ENCODE measurements around the gene PAX7.

The PAX7 gene

DNA sequence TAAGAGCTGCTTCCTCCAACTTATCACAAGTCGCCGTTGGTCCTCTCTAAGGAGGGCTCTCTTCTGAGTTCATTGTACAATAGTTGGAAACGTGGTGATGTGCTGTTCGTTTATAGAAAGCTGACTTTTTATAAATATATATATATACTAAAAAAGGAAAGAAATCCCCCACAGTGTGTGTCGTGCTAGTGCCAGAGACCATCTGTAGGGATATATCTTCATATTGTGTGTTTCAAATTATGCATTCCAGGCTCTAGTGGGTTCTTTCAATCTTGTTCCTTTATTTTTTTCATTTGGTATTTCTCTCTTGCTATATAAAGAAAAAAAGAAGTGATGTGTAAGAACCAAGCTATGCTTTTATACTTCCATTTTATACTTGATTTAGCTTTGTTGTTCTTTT, 117.0 kb downstream of the PAX7 start:
- H3K4me3 ChIP-seq (ENCODE audit: extremely low read depth, insufficient read depth, low read length, poor library complexity, severe bottlenecking), result no peak overlapping the region
- no peaks in the 10 kb centered on the region for H3K36me3 ChIP-seq (ENCODE audit: control insufficient read depth, insufficient read depth, low read length)
- peaks cover 4% of the 10 kb centered on the region for H3K9me3 ChIP-seq (ENCODE audit: control insufficient read depth, low read length)
- no peak overlapping the region for H3K27ac ChIP-seq (ENCODE audit: low read depth, low read length, severe bottlenecking)
- no peaks in the 10 kb centered on the region for H3K4me1 ChIP-seq (ENCODE audit: control insufficient read depth, insufficient read depth, low read length, poor library complexity, severe bottlenecking)
- no CpG with 5 or more reads among the region's 5 CpGs for whole genome bisulfite sequencing, 2 experiments (ENCODE audit: insufficient coverage in 2 of 2)

GRCh38 chr1:18748435-18748834, 117.8 kb downstream of the PAX7 start:
- H3K36me3 ChIP-seq (ENCODE audit: control insufficient read depth, insufficient read depth, low read length), result no peaks in the 10 kb centered on the region
- no peak overlapping the region for H3K4me3 ChIP-seq (ENCODE audit: extremely low read depth, insufficient read depth, low read length, poor library complexity, severe bottlenecking)
- H3K9me3 ChIP-seq (ENCODE audit: control insufficient read depth, low read length), result peaks cover 4% of the 10 kb centered on the region
- H3K4me1 ChIP-seq (ENCODE audit: control insufficient read depth, insufficient read depth, low read length, poor library complexity, severe bottlenecking), result no peaks in the 10 kb centered on the region
- H3K27ac ChIP-seq (ENCODE audit: low read depth, low read length, severe bottlenecking), result no peak overlapping the region
- 48 to 50% methylated on average over 2 of the region's 10 CpGs for WGBS, 2 experiments (ENCODE audit: insufficient coverage in 2 of 2)

GRCh38 chr1:18749569-18749968, 118.9 kb downstream of the PAX7 start:
- peaks cover 4% of the 10 kb centered on the region for H3K9me3 ChIP-seq (ENCODE audit: control insufficient read depth, low read length)
- no peak overlapping the region for H3K4me3 ChIP-seq (ENCODE audit: extremely low read depth, insufficient read depth, low read length, poor library complexity, severe bottlenecking)
- H3K27ac ChIP-seq (ENCODE audit: low read depth, low read length, severe bottlenecking), result no peak overlapping the region
- no peaks in the 10 kb centered on the region for H3K4me1 ChIP-seq (ENCODE audit: control insufficient read depth, insufficient read depth, low read length, poor library complexity, severe bottlenecking)
- no peaks in the 10 kb centered on the region for H3K36me3 ChIP-seq (ENCODE audit: control insufficient read depth, insufficient read depth, low read length)

DNA sequence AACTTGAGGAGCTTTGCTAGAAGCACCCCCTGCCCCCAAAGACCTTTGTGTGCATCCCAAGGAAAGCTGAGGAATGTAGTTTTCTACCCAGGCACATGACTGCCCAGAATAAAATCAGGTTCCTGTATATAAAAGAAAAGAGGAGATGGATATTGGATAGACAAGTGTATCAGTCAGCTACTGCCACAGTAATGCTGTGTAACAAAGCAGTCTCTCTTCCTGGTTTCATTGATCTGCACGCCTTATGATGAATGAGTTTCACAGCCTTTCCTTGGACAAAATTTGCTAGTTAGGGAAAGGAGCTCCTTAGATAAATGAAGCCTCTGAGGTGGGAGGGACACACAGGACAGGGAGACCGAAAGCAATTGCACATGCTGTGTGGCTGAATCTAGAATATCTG, 120.0 kb downstream of the PAX7 start:
- H3K36me3 ChIP-seq (ENCODE audit: control insufficient read depth, insufficient read depth, low read length), result no peaks in the 10 kb centered on the region
- H3K4me1 ChIP-seq (ENCODE audit: control insufficient read depth, insufficient read depth, low read length, poor library complexity, severe bottlenecking), result no peaks in the 10 kb centered on the region
- H3K4me3 ChIP-seq (ENCODE audit: extremely low read depth, insufficient read depth, low read length, poor library complexity, severe bottlenecking), result no peak overlapping the region
- no peak overlapping the region for H3K27ac ChIP-seq (ENCODE audit: low read depth, low read length, severe bottlenecking)
- 92 to 100% methylated on average over 1 to 2 of the region's 2 CpGs for WGBS, 2 experiments (ENCODE audit: insufficient coverage in 2 of 2)
- peaks cover 4% of the 10 kb centered on the region for H3K9me3 ChIP-seq (ENCODE audit: control insufficient read depth, low read length)

- Histone ChIP-seq H3K9me3 (ENCODE audit: control insufficient read depth, low read length) (peaks cover 4% of the 10 kb centered on the region), H3K36me3 (ENCODE audit: control insufficient read depth, insufficient read depth, low read length) (no peaks in the 10 kb centered on the region), H3K4me3 (ENCODE audit: extremely low read depth, insufficient read depth, low read length, poor library complexity, severe bottlenecking) (no peak overlapping the region), H3K27ac (ENCODE audit: low read depth, low read length, severe bottlenecking) (no peak overlapping the region), H3K4me1 (ENCODE audit: control insufficient read depth, insufficient read depth, low read length, poor library complexity, severe bottlenecking) (no peaks in the 10 kb centered on the region)
- WGBS, 2 experiments (ENCODE audit: insufficient coverage in 2 of 2), result 56 to 57% methylated on average over 2 to 3 of the region's 4 CpGs
These were observed 120.8 kb downstream of the PAX7 start for GRCh38 chr1:18751425-18751824.

DNA sequence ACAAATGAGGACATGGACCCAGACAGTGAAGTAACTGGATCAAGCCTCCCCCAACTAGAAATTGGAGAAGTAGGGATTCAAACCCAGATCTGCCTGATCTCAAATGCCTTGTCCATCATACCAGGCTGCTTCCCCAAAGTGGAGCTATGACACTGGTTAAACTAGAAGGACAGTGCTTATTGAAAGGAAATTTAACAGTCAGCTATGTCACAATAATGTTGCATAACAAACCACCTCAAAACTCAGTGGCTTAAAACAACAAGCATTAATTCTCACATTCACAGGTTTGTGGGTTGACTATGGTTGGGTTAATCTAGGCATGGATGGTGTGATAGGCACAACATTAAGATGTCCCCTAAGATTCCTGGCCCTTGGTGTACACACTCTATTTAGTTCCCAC, 121.8 kb downstream of the PAX7 start:
- H3K4me3 ChIP-seq (ENCODE audit: extremely low read depth, insufficient read depth, low read length, poor library complexity, severe bottlenecking), result no peak overlapping the region
- no peaks in the 10 kb centered on the region for H3K4me1 ChIP-seq (ENCODE audit: control insufficient read depth, insufficient read depth, low read length, poor library complexity, severe bottlenecking)
- H3K27ac ChIP-seq (ENCODE audit: low read depth, low read length, severe bottlenecking), result no peak overlapping the region
- no peaks in the 10 kb centered on the region for H3K36me3 ChIP-seq (ENCODE audit: control insufficient read depth, insufficient read depth, low read length)
- peaks cover 4% of the 10 kb centered on the region for H3K9me3 ChIP-seq (ENCODE audit: control insufficient read depth, low read length)

- Histone ChIP-seq H3K4me1 (ENCODE audit: control insufficient read depth, insufficient read depth, low read length, poor library complexity, severe bottlenecking) (no peaks in the 10 kb centered on the region), H3K9me3 (ENCODE audit: control insufficient read depth, low read length) (peaks cover 4% of the 10 kb centered on the region), H3K36me3 (ENCODE audit: control insufficient read depth, insufficient read depth, low read length) (no peaks in the 10 kb centered on the region), H3K27ac (ENCODE audit: low read depth, low read length, severe bottlenecking) (no peak overlapping the region), H3K4me3 (ENCODE audit: extremely low read depth, insufficient read depth, low read length, poor library complexity, severe bottlenecking) (no peak overlapping the region)
- WGBS, 2 experiments (ENCODE audit: insufficient coverage in 2 of 2), result 96 to 100% methylated on average over 1 to 3 of the region's 3 CpGs
These were observed 129.5 kb downstream of the PAX7 start for GRCh38 chr1:18760156-18760555.

GRCh38 chr1:18761948-18762840, 131.5 kb downstream of the PAX7 start:
- 79 to 87% methylated on average over 10 of the region's 14 CpGs for WGBS, 2 experiments (ENCODE audit: insufficient coverage in 2 of 2)
- Histone ChIP-seq H3K27ac (ENCODE audit: low read depth, low read length, severe bottlenecking) (no peak overlapping the region), H3K36me3 (ENCODE audit: control insufficient read depth, insufficient read depth, low read length) (no peaks in the 10 kb centered on the region), H3K9me3 (ENCODE audit: control insufficient read depth, low read length) (peaks cover 4% of the 10 kb centered on the region), H3K4me1 (ENCODE audit: control insufficient read depth, insufficient read depth, low read length, poor library complexity, severe bottlenecking) (no peaks in the 10 kb centered on the region), H3K4me3 (ENCODE audit: extremely low read depth, insufficient read depth, low read length, poor library complexity, severe bottlenecking) (no peak overlapping the region)

DNA sequence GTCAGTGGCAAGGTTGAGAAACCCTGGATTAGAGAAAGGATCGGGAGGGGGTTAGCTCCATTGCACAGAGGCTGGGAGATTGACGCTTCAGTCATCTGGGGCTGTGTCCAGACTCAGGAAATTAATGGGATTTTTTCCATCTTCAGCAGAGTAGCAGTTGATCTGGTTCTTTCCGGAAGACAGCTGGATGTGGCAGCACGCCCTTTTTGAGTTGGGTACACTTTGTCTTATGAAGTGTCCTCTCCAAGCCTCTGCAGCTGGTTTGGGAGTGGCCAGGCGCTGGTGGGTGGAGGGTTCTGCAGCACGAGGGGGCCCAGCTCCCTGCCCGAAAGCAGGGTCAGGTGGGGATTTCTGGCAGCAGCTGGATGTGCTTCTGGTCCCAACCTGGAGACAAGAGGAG, 133.7 kb downstream of the PAX7 start:
- no peak overlapping the region for H3K4me3 ChIP-seq (ENCODE audit: extremely low read depth, insufficient read depth, low read length, poor library complexity, severe bottlenecking)
- no peak overlapping the region for H3K27ac ChIP-seq (ENCODE audit: low read depth, low read length, severe bottlenecking)
- 78 to 85% methylated on average over 5 to 6 of the region's 7 CpGs for WGBS, 2 experiments (ENCODE audit: insufficient coverage in 2 of 2)
- no peaks in the 10 kb centered on the region for H3K4me1 ChIP-seq (ENCODE audit: control insufficient read depth, insufficient read depth, low read length, poor library complexity, severe bottlenecking)
- no peaks in the 10 kb centered on the region for H3K36me3 ChIP-seq (ENCODE audit: control insufficient read depth, insufficient read depth, low read length)
- H3K9me3 ChIP-seq (ENCODE audit: control insufficient read depth, low read length), result peaks cover 4% of the 10 kb centered on the region

DNA sequence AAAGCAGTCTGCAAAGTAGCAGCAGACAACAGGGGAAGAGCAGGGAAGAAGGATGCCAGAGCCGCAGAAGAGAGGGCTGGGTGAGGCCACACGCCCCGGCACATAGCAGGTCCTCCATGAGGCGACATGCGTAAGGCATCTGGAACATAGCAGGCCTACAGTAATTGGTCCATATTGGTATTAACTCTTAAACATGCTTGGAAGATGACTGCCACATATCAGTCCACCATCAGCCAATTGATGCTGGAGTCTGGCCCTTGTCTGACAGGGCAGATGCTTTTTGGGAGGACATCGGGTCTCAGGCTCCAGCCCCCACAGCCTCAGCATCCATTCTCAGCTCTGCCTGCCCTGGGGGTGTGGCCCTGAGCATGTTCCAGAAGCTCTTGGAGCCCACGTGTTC, 135.1 kb downstream of the PAX7 start:
- 85 to 100% methylated on average over 2 to 4 of the region's 7 CpGs for WGBS, 2 experiments (ENCODE audit: insufficient coverage in 2 of 2)
- H3K4me3 ChIP-seq (ENCODE audit: extremely low read depth, insufficient read depth, low read length, poor library complexity, severe bottlenecking), result no peak overlapping the region
- H3K9me3 ChIP-seq (ENCODE audit: control insufficient read depth, low read length), result peaks cover 4% of the 10 kb centered on the region
- H3K4me1 ChIP-seq (ENCODE audit: control insufficient read depth, insufficient read depth, low read length, poor library complexity, severe bottlenecking), result no peaks in the 10 kb centered on the region
- no peaks in the 10 kb centered on the region for H3K36me3 ChIP-seq (ENCODE audit: control insufficient read depth, insufficient read depth, low read length)
- no peak overlapping the region for H3K27ac ChIP-seq (ENCODE audit: low read depth, low read length, severe bottlenecking)

DNA sequence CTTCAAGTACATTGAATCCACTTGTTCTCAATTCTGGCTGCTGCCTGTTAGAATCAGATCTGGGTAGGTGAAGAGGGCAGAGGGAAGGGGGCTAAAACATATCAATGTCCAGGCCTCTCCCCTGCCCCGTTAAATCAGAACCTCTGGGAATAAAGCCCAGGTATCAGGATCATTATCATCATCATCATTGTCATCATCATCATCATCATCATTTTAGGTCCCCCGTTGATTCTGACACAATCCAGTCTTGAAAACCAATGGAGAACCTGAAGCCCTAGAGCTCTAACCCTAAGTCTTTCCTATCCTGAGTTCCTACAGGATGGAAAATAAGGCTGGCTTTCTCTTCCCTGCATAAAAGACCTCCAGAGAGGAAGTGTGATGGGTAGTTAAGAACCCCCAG, 135.7 kb downstream of the PAX7 start:
- H3K4me1 ChIP-seq (ENCODE audit: control insufficient read depth, insufficient read depth, low read length, poor library complexity, severe bottlenecking), result no peaks in the 10 kb centered on the region
- no peaks in the 10 kb centered on the region for H3K36me3 ChIP-seq (ENCODE audit: control insufficient read depth, insufficient read depth, low read length)
- peaks cover 4% of the 10 kb centered on the region for H3K9me3 ChIP-seq (ENCODE audit: control insufficient read depth, low read length)
- no peak overlapping the region for H3K27ac ChIP-seq (ENCODE audit: low read depth, low read length, severe bottlenecking)
- H3K4me3 ChIP-seq (ENCODE audit: extremely low read depth, insufficient read depth, low read length, poor library complexity, severe bottlenecking), result no peak overlapping the region
- WGBS, 2 experiments (ENCODE audit: insufficient coverage in 2 of 2), result 88 to 94% methylated on average over 2 of the region's 2 CpGs
